GM23338 (cell line): ENCODE data around the gene HMOX1. TPM values are rescaled to one million over a fixed set of nuclear protein-coding genes. Genes with fewer than 3 reads are reported as not detected.

Source experiments
- ATAC-seq: fragments of 200-7000 bp; cut with Tn5 transposase; 3 replicates; pipeline ENCODE4 v1.9.1; 2020
- DNase-seq: peaks from one replicate; pipeline ENCODE4 v3.0.0-alpha.2; 2015; ENCODE audit warnings: low spot score
- H2AFZ ChIP-seq: fragments of 200-600 bp; sonication (generic); 2 replicates; pipeline ENCODE4 v1.8.0; 2016; ENCODE audit warnings: antibody characterized with exemption, mild to moderate bottlenecking, moderate library complexity
- H3F3A ChIP-seq: fragments of 200-600 bp; sonication (generic); replicated peaks from 2 replicates; pipeline ENCODE4 v1.8.0; 2017; ENCODE audit warnings: antibody characterized with exemption, mixed run types, low read depth
- H3K27ac ChIP-seq: fragments of 200-600 bp; sonication (generic); 2 replicates; pipeline ENCODE4 v1.6.1; 2016; ENCODE audit warnings: low read depth
- H3K27me3 ChIP-seq: fragments of 200-600 bp; sonication (generic); 2 replicates; pipeline ENCODE4 v1.8.0; 2016; ENCODE audit warnings: mild to moderate bottlenecking, mixed run types, moderate library complexity; ENCODE audit not compliant: insufficient read depth
- H3K36me3 ChIP-seq: fragments of 200-600 bp; sonication (generic); 2 replicates; pipeline ENCODE4 v1.8.0; 2016; ENCODE audit warnings: mild to moderate bottlenecking; ENCODE audit not compliant: insufficient read depth
- H3K4me1 ChIP-seq: fragments of 200-600 bp; sonication (generic); 2 replicates; pipeline ENCODE4 v1.8.0; 2016; ENCODE audit warnings: mild to moderate bottlenecking, moderate library complexity; ENCODE audit not compliant: insufficient read depth
- H3K4me2 ChIP-seq: fragments of 200-600 bp; sonication (generic); 2 replicates; pipeline ENCODE4 v1.7.1; 2017; ENCODE audit warnings: mixed run types
- H3K4me3 ChIP-seq: fragments of 200-600 bp; sonication (generic); 2 replicates; pipeline ENCODE4 v1.6.1; 2016; ENCODE audit warnings: mixed run types
- H3K79me2 ChIP-seq: fragments of 200-600 bp; sonication (generic); replicated peaks from 2 replicates; pipeline ENCODE4 v1.8.0; 2017; ENCODE audit warnings: mild to moderate bottlenecking; ENCODE audit not compliant: insufficient read depth
- H3K9me2 ChIP-seq: fragments of 200-600 bp; sonication (generic); 2 replicates; pipeline ENCODE4 v1.8.0; 2017; ENCODE audit not compliant: insufficient read depth
- H4K20me1 ChIP-seq: fragments of 200-600 bp; sonication (generic); replicated peaks from 2 replicates; pipeline ENCODE4 v1.8.0; 2017; ENCODE audit warnings: mild to moderate bottlenecking; ENCODE audit not compliant: insufficient read depth
- H3K27ac Mint-ChIP-seq: 2 replicates; pipeline ENCODE4 v1.8.0; 2020; ENCODE audit warnings: inconsistent platforms, mild to moderate bottlenecking, moderate library complexity, mixed read lengths
- H3K27me3 Mint-ChIP-seq: 3 replicates; pipeline ENCODE4 v1.8.0; 2022; ENCODE audit warnings: low read depth, mild to moderate bottlenecking, moderate library complexity, mixed read lengths, inconsistent platforms; ENCODE audit not compliant: insufficient read depth, poor library complexity
- H3K36me3 Mint-ChIP-seq: 3 replicates; pipeline ENCODE4 v1.8.0; 2021; ENCODE audit warnings: low read depth, mild to moderate bottlenecking, inconsistent platforms, moderate library complexity, mixed read lengths
- H3K4me1 Mint-ChIP-seq: 3 replicates; pipeline ENCODE4 v1.8.0; 2020; ENCODE audit warnings: mild to moderate bottlenecking, inconsistent platforms, mixed read lengths
- H3K4me3 Mint-ChIP-seq: 3 replicates; pipeline ENCODE4 v1.8.0; 2021; ENCODE audit warnings: moderate library complexity, mild to moderate bottlenecking, inconsistent platforms, mixed read lengths
- H3K9me3 Mint-ChIP-seq: 3 replicates; pipeline ENCODE4 v1.8.0; 2020; ENCODE audit warnings: moderate library complexity, mild to moderate bottlenecking, inconsistent platforms, mixed read lengths
- CTCF ChIP-seq, 2 experiments: fragments of 200-600 bp in 1 of 2; sonication (generic) in 1 of 2; conservative IDR thresholded peaks; 2 replicates each; pipeline versions ENCODE4 v1.5.1 to v1.6.1; 2016 to 2017; ENCODE audit warnings: antibody characterized with exemption in 2 of 2, low read depth in 2 of 2, mild to moderate bottlenecking in 2 of 2, moderate library complexity in 1 of 2
- JUNB ChIP-seq: IDR thresholded peaks from one replicate; pipeline ENCODE4 v1.6.1; 2016; ENCODE audit warnings: antibody characterized with exemption; ENCODE audit not compliant: unreplicated experiment
- REST ChIP-seq: IDR thresholded peaks from one replicate; pipeline ENCODE4 v1.6.1; 2018; ENCODE audit warnings: antibody characterized with exemption; ENCODE audit not compliant: unreplicated experiment
- ZNF114 ChIP-seq: fragments of 250-450 bp; sonication (Bioruptor Pico); IDR thresholded peaks from 2 replicates; pipeline ENCODE4 v1.5.0; 2020; ENCODE audit warnings: mild to moderate bottlenecking, moderate library complexity
- ZNF331 ChIP-seq: fragments of 250-450 bp; sonication (Bioruptor Pico); IDR thresholded peaks from 2 replicates; pipeline ENCODE4 v1.5.0; 2020; ENCODE audit warnings: low read depth, mild to moderate bottlenecking, moderate library complexity
- polyA plus RNA-seq: library from polyadenylated mRNA; unstranded; fragments of >200 nt; fragmentation: Nextera tagmentation; extraction: Ambion mirVana; gene quantifications from 2 replicates; pipeline ENCODE4 v1.2.1, GENCODE V29; 2016
- total RNA-seq: library from RNA; depleted of rRNA; stranded (reverse); fragments of >200 nt; shearing (Covaris generic); gene quantifications from 2 replicates; pipeline ENCODE4 v1.2.3, GENCODE V29; 2014
- TF ChIP-seq, protein P1 (sequence below): fragments of 250-450 bp; sonication (Bioruptor Pico); IDR thresholded peaks from 2 replicates; pipeline ENCODE4 v1.5.0; 2020; ENCODE audit warnings: mild to moderate bottlenecking, moderate library complexity

HMOX1 gene
- total and polyA plus RNA-seq, 2 experiments from 2014 or later = 10.9 to 22.6 TPM

GRCh38 chr22:35386670-35387288 lies 5.9 kb downstream of the HMOX1 start (continued):
- TF ChIP-seq REST (no peak), ZNF331 (CRISPR knock-in tag) (no peak), CTCF (conservative IDR thresholded peaks at IDR 0.05; ENCODE audit: low read depth in 2 of 2) (no peak), JUNB (no peak)

- DNase-seq (no peak), ATAC-seq (no peak)
- Mint-ChIP-seq H3K27me3 (no peaks in the 10 kb centered on the region), H3K4me3 (no peak overlapping the region), H3K36me3 (peaks cover 59% of the 10 kb centered on the region), H3K9me3 (no peaks in the 10 kb centered on the region), H3K27ac (no peak overlapping the region), H3K4me1 (no peaks in the 10 kb centered on the region)
- H3F3A ChIP-seq = 0 out of 2 replicates have a peak, but pooled peaks cover 4% of the 10 kb centered on the region
- H2AFZ ChIP-seq = no peak overlapping the region
- no peaks in the 10 kb centered on the region for H3K9me2 ChIP-seq
- H3K27me3 ChIP-seq = no peaks in the 10 kb centered on the region
- H3K4me3 ChIP-seq = no peak overlapping the region
- no peaks in the 10 kb centered on the region for H3K79me2 ChIP-seq
- no peaks in the 10 kb centered on the region for H3K4me1 ChIP-seq
- H3K36me3 ChIP-seq = peaks cover 5% of the 10 kb centered on the region; the same call in 1 of the 2 replicates
- H3K27ac ChIP-seq = no peak overlapping the region
- no peak overlapping the region for H3K4me2 ChIP-seq
- H4K20me1 ChIP-seq = no peaks in the 10 kb centered on the region; the same call in 1 of the 2 replicates
- TF ChIP-seq REST (no peak), JUNB (no peak), ZNF114 (CRISPR knock-in tag) (no peak)
- TF ChIP-seq, protein P1, sequence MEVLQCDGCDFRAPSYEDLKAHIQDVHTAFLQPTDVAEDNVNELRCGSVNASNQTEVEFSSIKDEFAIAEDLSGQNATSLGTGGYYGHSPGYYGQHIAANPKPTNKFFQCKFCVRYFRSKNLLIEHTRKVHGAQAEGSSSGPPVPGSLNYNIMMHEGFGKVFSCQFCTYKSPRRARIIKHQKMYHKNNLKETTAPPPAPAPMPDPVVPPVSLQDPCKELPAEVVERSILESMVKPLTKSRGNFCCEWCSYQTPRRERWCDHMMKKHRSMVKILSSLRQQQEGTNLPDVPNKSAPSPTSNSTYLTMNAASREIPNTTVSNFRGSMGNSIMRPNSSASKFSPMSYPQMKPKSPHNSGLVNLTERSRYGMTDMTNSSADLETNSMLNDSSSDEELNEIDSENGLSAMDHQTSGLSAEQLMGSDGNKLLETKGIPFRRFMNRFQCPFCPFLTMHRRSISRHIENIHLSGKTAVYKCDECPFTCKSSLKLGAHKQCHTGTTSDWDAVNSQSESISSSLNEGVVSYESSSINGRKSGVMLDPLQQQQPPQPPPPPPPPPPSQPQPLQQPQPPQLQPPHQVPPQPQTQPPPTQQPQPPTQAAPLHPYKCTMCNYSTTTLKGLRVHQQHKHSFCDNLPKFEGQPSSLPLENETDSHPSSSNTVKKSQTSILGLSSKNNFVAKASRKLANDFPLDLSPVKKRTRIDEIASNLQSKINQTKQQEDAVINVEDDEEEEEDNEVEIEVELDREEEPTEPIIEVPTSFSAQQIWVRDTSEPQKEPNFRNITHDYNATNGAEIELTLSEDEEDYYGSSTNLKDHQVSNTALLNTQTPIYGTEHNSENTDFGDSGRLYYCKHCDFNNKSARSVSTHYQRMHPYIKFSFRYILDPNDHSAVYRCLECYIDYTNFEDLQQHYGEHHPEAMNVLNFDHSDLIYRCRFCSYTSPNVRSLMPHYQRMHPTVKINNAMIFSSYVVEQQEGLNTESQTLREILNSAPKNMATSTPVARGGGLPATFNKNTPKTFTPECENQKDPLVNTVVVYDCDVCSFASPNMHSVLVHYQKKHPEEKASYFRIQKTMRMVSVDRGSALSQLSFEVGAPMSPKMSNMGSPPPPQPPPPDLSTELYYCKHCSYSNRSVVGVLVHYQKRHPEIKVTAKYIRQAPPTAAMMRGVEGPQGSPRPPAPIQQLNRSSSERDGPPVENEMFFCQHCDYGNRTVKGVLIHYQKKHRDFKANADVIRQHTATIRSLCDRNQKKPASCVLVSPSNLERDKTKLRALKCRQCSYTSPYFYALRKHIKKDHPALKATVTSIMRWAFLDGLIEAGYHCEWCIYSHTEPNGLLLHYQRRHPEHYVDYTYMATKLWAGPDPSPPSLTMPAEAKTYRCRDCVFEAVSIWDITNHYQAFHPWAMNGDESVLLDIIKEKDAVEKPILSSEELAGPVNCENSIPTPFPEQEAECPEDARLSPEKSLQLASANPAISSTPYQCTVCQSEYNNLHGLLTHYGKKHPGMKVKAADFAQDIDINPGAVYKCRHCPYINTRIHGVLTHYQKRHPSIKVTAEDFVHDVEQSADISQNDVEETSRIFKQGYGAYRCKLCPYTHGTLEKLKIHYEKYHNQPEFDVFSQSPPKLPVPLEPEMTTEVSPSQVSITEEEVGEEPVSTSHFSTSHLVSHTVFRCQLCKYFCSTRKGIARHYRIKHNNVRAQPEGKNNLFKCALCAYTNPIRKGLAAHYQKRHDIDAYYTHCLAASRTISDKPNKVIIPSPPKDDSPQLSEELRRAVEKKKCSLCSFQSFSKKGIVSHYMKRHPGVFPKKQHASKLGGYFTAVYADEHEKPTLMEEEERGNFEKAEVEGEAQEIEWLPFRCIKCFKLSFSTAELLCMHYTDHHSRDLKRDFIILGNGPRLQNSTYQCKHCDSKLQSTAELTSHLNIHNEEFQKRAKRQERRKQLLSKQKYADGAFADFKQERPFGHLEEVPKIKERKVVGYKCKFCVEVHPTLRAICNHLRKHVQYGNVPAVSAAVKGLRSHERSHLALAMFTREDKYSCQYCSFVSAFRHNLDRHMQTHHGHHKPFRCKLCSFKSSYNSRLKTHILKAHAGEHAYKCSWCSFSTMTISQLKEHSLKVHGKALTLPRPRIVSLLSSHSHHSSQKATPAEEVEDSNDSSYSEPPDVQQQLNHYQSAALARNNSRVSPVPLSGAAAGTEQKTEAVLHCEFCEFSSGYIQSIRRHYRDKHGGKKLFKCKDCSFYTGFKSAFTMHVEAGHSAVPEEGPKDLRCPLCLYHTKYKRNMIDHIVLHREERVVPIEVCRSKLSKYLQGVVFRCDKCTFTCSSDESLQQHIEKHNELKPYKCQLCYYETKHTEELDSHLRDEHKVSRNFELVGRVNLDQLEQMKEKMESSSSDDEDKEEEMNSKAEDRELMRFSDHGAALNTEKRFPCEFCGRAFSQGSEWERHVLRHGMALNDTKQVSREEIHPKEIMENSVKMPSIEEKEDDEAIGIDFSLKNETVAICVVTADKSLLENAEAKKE (CRISPR knock-in tag) = no peak
Measured at GRCh38 chr22:35390933-35391332, 10.0 kb downstream of the HMOX1 start.
